ENCODE data around the gene OXCT2. TPM values are rescaled to one million over a fixed set of nuclear protein-coding genes. Genes with fewer than 3 reads are reported as not detected.

OXCT2 gene
- total RNA-seq, 2 donors from 2014 or later: 0.77 to 1.2 TPM

GRCh38 chr1:39812913-39813312 lies 41.8 kb upstream of the OXCT2 start:
- Histone ChIP-seq H3K4me1 (peaks cover 4% of the 10 kb centered on the region), H3K27ac (no peak overlapping the region), H3K36me3 (no peaks in the 10 kb centered on the region), H3K4me3 (no peak overlapping the region), H3K9me3 (no peaks in the 10 kb centered on the region), H3K9ac (ENCODE audit: low read depth in 2 of 2, low read length in 2 of 2) (no peak overlapping the region), H3K27me3 (no peaks in the 10 kb centered on the region)
- no peak for DNase-seq
- intact Hi-C loops (cut with DNase I): no loop called here
- no peak for TF ChIP-seq CTCF (IDR thresholded peaks at IDR 0.05)

- Histone ChIP-seq H3K27me3 (no peaks in the 10 kb centered on the region), H3K4me1 (no peaks in the 10 kb centered on the region), H3K4me3 (no peak overlapping the region), H3K9me3 (no peaks in the 10 kb centered on the region), H3K36me3 (no peaks in the 10 kb centered on the region), H3K27ac (no peak overlapping the region), H3K9ac (ENCODE audit: low read depth in 2 of 2, low read length in 2 of 2) (no peak overlapping the region)
- no peak for DNase-seq
- no peak for TF ChIP-seq CTCF (IDR thresholded peaks at IDR 0.05)
- intact Hi-C loops (cut with DNase I): no loop called here
Measured at GRCh38 chr1:39808784-39809517, 37.8 kb upstream of the OXCT2 start.

- Histone ChIP-seq H3K27ac (no peak overlapping the region), H3K36me3 (no peaks in the 10 kb centered on the region), H3K9me3 (no peaks in the 10 kb centered on the region), H3K4me3 (no peak overlapping the region), H3K4me1 (no peaks in the 10 kb centered on the region), H3K9ac (ENCODE audit: low read depth in 2 of 2, low read length in 2 of 2) (no peak overlapping the region), H3K27me3 (no peaks in the 10 kb centered on the region)
- DNase-seq: no peak
- intact Hi-C loops (cut with DNase I): no loop called here
- TF ChIP-seq CTCF (IDR thresholded peaks at IDR 0.05): no peak
Measured at GRCh38 chr1:39805385-39805784, 34.2 kb upstream of the OXCT2 start.

- no peak for TF ChIP-seq CTCF (IDR thresholded peaks at IDR 0.05)
- Histone ChIP-seq H3K36me3 (no peaks in the 10 kb centered on the region), H3K4me1 (peaks cover 3% of the 10 kb centered on the region), H3K9me3 (no peaks in the 10 kb centered on the region), H3K27me3 (no peaks in the 10 kb centered on the region), H3K4me3 (no peak overlapping the region), H3K9ac (ENCODE audit: low read depth in 2 of 2, low read length in 2 of 2) (no peak overlapping the region), H3K27ac (no peak overlapping the region)
- no peak for DNase-seq
- intact Hi-C loops (cut with DNase I): no loop called here
Measured at GRCh38 chr1:39802496-39803260, 31.5 kb upstream of the OXCT2 start.

GRCh38 chr1:39800471-39800835 lies 29.3 kb upstream of the OXCT2 start:
- no peak overlapping the region for H3K27ac ChIP-seq
- H3K4me1 ChIP-seq: peaks cover 3% of the 10 kb centered on the region
- no peak overlapping the region for H3K9ac ChIP-seq (ENCODE audit: low read depth in 2 of 2, low read length in 2 of 2)
- no peak for TF ChIP-seq CTCF (IDR thresholded peaks at IDR 0.05)
- intact Hi-C loops (cut with DNase I): no loop called here
- no peak for DNase-seq
- H3K36me3 ChIP-seq: no peaks in the 10 kb centered on the region
- H3K4me3 ChIP-seq: no peak overlapping the region
- H3K27me3 ChIP-seq: no peaks in the 10 kb centered on the region
- no peaks in the 10 kb centered on the region for H3K9me3 ChIP-seq

Measured in colonic mucosa (tissue), 4 donors.